Stimulated activated CD8-positive, alpha-beta memory T cell treated with anti-CD3 and anti-CD28 coated beads, Interleukin-15, amount 100 ng/mL, for 4 hours (primary cell): Measurements from ENCODE around the gene CFAP61.

ENCODE experiments used
- DNase-seq, 2 donors: peaks; one replicate each; pipeline ENCODE4 v3.0.0-alpha.2; 2020; ENCODE audit warnings: low read depth in 2 of 2

CFAP61 gene

GRCh38 chr20:20395903-20396568, 343.7 kb downstream of the CFAP61 start:
- DNase-seq, result no peak

- no peak for DNase-seq
These were observed 344.5 kb downstream of the CFAP61 start for GRCh38 chr20:20396794-20397193.

- no peak for DNase-seq
These were observed 345.8 kb downstream of the CFAP61 start for GRCh38 chr20:20398123-20398522.

GRCh38 chr20:20399531-20400500, 347.5 kb downstream of the CFAP61 start:
- no peak for DNase-seq

- DNase-seq, result no peak
These were observed 349.7 kb downstream of the CFAP61 start for GRCh38 chr20:20401991-20402390.

- no peak for DNase-seq
These were observed 352.3 kb downstream of the CFAP61 start for GRCh38 chr20:20404633-20405032.

- DNase-seq, result no peak
These were observed 353.3 kb downstream of the CFAP61 start for GRCh38 chr20:20405623-20406022.

- no peak for DNase-seq
These were observed 354.0 kb downstream of the CFAP61 start for GRCh38 chr20:20406306-20406705.

GRCh38 chr20:20407891-20408805, 355.8 kb downstream of the CFAP61 start:
- DNase-seq, result no peak

GRCh38 chr20:20409331-20409730, 357.0 kb downstream of the CFAP61 start:
- no peak for DNase-seq
